Activated naive CD8-positive, alpha-beta T cell treated with anti-CD3 and anti-CD28 coated beads for 36 hours (primary cell): Measurements from ENCODE around the gene SRGN. TPM values are rescaled to one million over a fixed set of nuclear protein-coding genes. Genes with fewer than 3 reads are reported as not detected.

Experiments used
- DNase-seq: peaks from one replicate; pipeline ENCODE4 v3.0.0; 2021
- H3K27ac Mint-ChIP-seq: one replicate; pipeline ENCODE4 v1.8.0; 2022; ENCODE audit warnings: mild to moderate bottlenecking, moderate library complexity, mixed read lengths
- H3K27me3 Mint-ChIP-seq: one replicate; pipeline ENCODE4 v1.8.0; 2022; ENCODE audit warnings: mild to moderate bottlenecking, mixed read lengths
- H3K36me3 Mint-ChIP-seq: one replicate; pipeline ENCODE4 v1.8.0; 2021; ENCODE audit warnings: mild to moderate bottlenecking, mixed read lengths
- H3K4me1 Mint-ChIP-seq: one replicate; pipeline ENCODE4 v1.8.0; 2021; ENCODE audit warnings: mixed read lengths
- H3K4me3 Mint-ChIP-seq: one replicate; pipeline ENCODE4 v1.8.0; 2022; ENCODE audit warnings: mild to moderate bottlenecking, moderate library complexity, mixed read lengths
- H3K9me3 Mint-ChIP-seq: one replicate; pipeline ENCODE4 v1.8.0; 2022; ENCODE audit warnings: mixed read lengths
- total RNA-seq, 2 experiments: library from RNA; stranded (reverse); gene quantifications; one replicate each; pipeline ENCODE4 v1.2.3, GENCODE V29; 2021

SRGN gene
- total RNA-seq, 2 experiments from 2014 or later: 264 to 278 TPM

DNA sequence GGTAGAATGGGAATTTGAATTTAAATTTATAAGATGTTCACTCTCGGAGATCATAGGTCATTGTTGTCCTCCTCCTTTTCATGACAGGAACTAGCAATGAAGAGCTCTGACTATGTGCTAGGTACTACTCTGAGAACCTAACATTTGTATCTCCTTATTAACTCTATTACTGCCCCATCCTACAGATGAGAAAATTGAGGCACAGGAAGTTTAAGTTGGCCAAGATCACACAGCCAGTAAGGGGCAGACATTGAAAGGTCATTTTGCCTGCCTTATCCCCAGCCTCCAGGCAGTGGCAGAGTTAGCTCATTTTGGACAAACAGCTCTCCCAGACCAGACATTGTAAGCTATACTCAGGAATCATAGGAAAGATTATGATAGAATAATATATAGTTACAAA lies 6.0 kb downstream of the SRGN start:
- peaks cover 55% of the 10 kb centered on the region for H3K4me1 Mint-ChIP-seq
- no peak overlapping the region for H3K4me3 Mint-ChIP-seq
- H3K36me3 Mint-ChIP-seq: peaks cover 47% of the 10 kb centered on the region
- H3K27me3 Mint-ChIP-seq: no peaks in the 10 kb centered on the region
- peaks cover under 1% of the 10 kb centered on the region for H3K9me3 Mint-ChIP-seq
- H3K27ac Mint-ChIP-seq: no peak overlapping the region
- DNase-seq: no peak

DNA sequence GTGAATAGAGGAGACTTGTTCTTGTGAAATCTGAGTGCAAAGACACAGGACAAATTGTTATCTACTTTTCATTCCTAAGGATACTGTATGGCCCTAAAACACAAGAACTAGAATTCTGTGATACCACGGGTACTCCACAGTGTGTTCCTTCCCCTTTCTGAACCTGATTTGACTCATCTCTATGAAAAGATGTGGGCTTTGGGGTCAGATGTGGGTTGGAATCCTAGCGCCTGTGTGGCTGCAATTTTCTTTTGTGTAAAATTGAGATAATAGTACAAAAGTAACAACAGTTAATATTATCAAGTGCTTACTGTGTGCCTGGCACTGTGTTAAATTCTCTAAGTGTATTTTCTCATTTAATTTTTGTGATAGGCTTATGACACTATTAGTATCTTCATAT lies 8.1 kb downstream of the SRGN start:
- peaks cover 47% of the 10 kb centered on the region for H3K4me1 Mint-ChIP-seq
- H3K36me3 Mint-ChIP-seq: peaks cover 40% of the 10 kb centered on the region
- no peak overlapping the region for H3K4me3 Mint-ChIP-seq
- no peaks in the 10 kb centered on the region for H3K9me3 Mint-ChIP-seq
- DNase-seq: no peak
- no peak overlapping the region for H3K27ac Mint-ChIP-seq
- H3K27me3 Mint-ChIP-seq: no peaks in the 10 kb centered on the region

DNA sequence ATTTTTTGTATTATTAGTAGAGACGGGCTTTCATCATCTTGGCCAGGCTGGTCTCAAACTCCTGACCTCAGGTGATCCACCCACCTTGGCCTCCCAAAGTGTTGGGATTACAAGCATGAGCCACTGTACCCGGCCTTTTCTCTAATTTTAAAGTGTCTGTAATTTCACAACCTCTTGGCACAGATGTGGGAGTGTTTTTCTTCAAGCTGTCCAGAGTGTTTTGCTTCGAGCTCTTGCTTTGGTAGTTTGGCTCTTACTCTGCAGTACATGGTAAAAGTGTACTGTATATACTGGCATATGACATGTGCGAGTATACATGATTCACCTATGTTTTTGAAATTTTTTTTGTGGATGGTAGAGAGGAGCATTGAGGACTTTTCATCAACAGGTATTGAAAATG lies 9.8 kb downstream of the SRGN start:
- Mint-ChIP-seq H3K27ac (no peak overlapping the region), H3K27me3 (no peaks in the 10 kb centered on the region), H3K36me3 (peaks cover 42% of the 10 kb centered on the region)

DNA sequence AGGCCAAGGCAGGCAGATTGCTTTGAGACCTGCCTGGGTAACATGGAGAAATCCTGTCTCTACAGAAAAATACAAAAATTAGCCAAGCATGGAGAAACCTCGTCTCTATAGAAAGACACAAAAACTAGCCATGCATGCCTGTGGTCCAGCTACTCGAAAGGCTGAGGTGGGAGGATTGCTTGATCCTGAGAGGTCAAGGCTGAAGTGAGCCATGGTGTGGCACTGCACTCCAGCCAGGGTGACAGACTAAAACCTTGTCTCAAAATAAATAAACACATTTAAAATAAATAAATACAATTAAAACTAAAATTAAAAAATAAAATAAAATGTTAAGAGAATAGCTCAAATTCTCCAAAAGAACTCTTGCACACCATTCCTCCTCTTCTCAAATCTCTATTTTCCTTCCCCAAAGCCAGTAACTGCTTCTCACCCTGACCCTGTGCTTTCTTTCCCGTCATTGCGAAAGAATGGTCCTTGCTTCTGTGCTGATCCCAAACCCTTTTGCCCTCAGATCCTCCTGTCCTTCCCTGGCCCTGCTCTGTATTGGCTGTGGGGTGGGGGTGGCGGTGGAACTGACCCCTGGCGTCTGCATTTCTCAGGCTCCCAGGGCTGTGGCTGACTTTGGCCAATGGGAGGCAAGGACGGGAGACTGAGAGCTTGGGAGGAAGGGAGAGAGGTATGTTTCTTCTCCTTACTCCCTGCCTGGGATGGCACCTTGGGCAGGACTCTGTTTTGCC lies 12.4 kb downstream of the SRGN start:
- Mint-ChIP-seq H3K9me3 (no peaks in the 10 kb centered on the region), H3K27me3 (no peaks in the 10 kb centered on the region), H3K36me3 (peaks cover 48% of the 10 kb centered on the region), H3K27ac (peak overlapping the region; percentile 8), H3K4me1 (peaks cover 35% of the 10 kb centered on the region), H3K4me3 (no peak overlapping the region)
- no peak for DNase-seq

More for the DNA sequence above, 9.8 kb downstream of the SRGN start:
- peaks cover 46% of the 10 kb centered on the region for H3K4me1 Mint-ChIP-seq
- DNase-seq: no peak
- H3K9me3 Mint-ChIP-seq: no peaks in the 10 kb centered on the region
- no peak overlapping the region for H3K4me3 Mint-ChIP-seq

DNA sequence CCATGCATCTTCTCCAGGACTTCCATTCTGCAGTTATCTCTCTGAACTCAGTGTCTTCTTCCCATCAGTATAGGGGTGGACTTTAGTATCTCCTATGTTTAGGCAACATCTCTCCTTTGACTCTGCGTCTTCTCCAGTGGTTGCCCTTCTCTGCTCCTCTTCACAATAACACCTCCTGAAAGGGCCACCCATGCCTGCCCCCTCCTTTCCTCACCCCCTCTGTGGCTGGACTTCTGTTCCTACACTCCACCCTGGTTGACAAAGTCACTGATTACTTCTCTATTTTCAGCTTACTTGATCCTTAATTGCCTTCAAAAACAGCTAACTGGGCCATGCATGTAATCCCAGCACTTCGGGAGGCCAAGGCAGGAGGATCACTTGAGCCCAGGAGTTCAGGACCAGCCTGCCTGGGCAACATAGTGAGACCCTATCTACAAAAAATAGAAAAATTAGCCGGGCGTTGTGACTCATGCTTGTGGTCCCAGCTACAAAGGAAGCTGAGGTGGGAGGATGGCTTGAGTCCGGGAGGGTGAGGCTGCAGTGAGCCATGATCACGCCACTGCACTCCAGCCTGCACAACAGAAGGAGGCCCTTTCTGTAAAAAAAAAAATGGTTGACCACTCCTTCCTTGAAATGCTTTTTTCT lies 13.7 kb downstream of the SRGN start:
- H3K27me3 Mint-ChIP-seq: no peaks in the 10 kb centered on the region
- DNase-seq: peak; percentile 41

DNA sequence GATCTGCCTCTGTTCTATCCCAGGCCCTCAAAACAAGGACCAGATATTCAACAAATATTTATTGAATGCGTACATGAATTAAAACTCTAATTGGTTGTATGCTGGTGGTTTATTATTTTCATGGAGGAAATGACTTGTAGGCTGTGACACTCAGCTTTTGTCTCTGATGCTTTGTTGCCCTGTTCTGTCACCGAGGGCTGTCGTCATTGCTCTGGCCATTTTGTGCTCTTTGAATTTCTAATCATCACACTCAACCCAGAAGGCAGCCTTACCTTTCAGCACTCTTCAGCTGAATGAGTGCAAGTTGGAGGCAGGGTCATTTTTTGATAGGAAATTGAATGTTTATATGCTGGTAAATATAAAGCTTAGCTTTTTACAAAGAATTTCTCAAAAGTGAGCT lies 14.5 kb downstream of the SRGN start:
- Mint-ChIP-seq H3K9me3 (no peaks in the 10 kb centered on the region), H3K27ac (peak overlapping the region; percentile 0), H3K4me1 (peaks cover 27% of the 10 kb centered on the region), H3K27me3 (no peaks in the 10 kb centered on the region), H3K4me3 (no peak overlapping the region), H3K36me3 (peaks cover 49% of the 10 kb centered on the region)
- DNase-seq: no peak

More for the DNA sequence above, 13.7 kb downstream of the SRGN start:
- peaks cover 28% of the 10 kb centered on the region for H3K4me1 Mint-ChIP-seq
- H3K27ac Mint-ChIP-seq: peak overlapping the region; percentile 0
- H3K36me3 Mint-ChIP-seq: peaks cover 49% of the 10 kb centered on the region
- no peaks in the 10 kb centered on the region for H3K9me3 Mint-ChIP-seq
- no peak overlapping the region for H3K4me3 Mint-ChIP-seq

DNA sequence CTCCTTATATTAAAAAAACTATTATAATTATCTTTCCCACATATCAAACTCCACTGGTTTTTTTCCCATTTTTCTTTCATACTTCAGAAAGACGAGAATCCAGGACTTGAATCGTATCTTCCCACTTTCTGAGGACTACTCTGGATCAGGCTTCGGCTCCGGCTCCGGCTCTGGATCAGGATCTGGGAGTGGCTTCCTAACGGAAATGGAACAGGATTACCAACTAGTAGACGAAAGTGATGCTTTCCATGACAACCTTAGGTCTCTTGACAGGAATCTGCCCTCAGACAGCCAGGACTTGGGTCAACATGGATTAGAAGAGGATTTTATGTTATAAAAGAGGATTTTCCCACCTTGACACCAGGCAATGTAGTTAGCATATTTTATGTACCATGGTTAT lies 15.9 kb downstream of the SRGN start:
- DNase-seq: no peak
- H3K4me1 Mint-ChIP-seq: peaks cover 27% of the 10 kb centered on the region
- H3K27me3 Mint-ChIP-seq: no peaks in the 10 kb centered on the region
- H3K27ac Mint-ChIP-seq: no peak overlapping the region
- H3K36me3 Mint-ChIP-seq: peaks cover 41% of the 10 kb centered on the region
- H3K4me3 Mint-ChIP-seq: no peak overlapping the region
- no peaks in the 10 kb centered on the region for H3K9me3 Mint-ChIP-seq

DNA sequence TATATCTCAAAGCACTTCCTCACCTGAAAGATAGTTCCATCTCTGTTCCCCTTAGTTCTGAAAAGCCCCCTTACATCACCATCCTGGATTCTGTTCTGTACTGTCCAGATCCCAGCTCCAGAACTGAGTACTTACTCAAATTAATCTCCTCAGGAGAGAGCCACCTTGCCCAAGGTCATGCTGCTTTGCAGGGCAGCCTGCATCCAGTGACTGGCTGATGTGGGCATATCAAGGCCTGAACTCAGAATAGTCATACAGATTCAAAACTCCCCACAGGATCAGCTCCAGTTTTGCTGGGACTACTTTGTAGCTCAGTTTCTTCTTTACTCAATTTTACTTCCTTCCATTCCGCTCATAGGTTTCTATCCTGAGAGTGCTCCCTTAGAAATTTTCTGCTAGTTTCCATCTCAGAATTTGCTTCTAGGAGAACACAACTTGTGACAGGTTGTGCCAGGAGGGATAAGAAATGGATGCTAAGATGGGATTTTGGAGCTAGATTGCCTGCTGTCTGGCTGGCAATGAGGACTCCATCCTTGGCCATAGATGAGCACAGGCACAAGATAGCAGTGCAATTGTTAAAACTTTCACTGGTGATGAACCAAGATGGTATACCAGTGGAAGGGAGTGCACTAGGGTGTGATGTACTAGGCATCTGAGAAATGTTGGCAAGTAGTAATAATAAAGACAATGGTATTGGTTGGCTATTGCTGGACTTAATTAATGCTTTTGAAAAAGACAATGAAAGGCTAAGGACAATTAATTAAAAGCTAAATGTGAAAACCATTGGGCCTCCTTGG lies 17.3 kb downstream of the SRGN start:
- Mint-ChIP-seq H3K4me1 (peaks cover 24% of the 10 kb centered on the region), H3K27ac (no peak overlapping the region), H3K36me3 (peaks cover 35% of the 10 kb centered on the region), H3K4me3 (no peak overlapping the region), H3K27me3 (no peaks in the 10 kb centered on the region), H3K9me3 (no peaks in the 10 kb centered on the region)
- no peak for DNase-seq

DNA sequence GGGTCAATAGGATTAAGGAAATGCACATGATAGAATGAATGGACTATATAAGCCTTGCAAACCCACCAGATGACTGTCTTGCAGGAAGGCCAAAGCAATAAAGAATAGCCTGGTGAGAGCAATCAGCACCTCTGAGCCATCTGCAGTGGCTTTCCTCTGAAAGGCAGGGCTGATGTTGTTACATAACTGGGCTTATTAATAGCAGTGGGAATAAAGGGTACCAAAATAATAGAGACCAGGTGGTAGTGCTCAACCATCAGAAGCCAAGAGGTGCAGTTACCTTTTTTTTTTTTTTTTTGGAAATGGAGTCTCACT lies 19.2 kb downstream of the SRGN start:
- peaks cover 8% of the 10 kb centered on the region for H3K4me1 Mint-ChIP-seq
- DNase-seq: no peak
- no peaks in the 10 kb centered on the region for H3K9me3 Mint-ChIP-seq
- no peak overlapping the region for H3K27ac Mint-ChIP-seq
- H3K4me3 Mint-ChIP-seq: no peak overlapping the region
- peaks cover 19% of the 10 kb centered on the region for H3K36me3 Mint-ChIP-seq
- H3K27me3 Mint-ChIP-seq: no peaks in the 10 kb centered on the region

DNA sequence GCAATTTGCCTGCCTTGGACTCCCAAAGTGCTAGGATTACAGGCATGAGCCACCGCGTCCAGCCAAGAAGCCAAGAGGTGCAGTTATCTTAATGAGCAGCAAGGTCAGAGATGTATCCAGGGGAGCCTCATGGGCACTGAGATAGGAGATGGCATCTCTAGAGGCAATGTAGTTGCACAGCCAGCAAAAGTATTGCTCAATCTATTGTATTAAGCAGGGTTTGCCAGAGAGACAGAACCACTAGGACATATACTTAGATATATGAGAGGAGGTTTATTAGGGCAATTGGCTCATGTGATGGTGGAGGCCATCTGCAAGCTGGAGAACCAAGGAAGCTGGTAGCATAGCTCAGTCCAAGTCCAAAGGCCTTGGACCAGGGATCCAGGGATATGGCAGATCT lies 19.8 kb downstream of the SRGN start:
- peaks cover 16% of the 10 kb centered on the region for H3K36me3 Mint-ChIP-seq
- H3K27ac Mint-ChIP-seq: no peak overlapping the region
- H3K4me3 Mint-ChIP-seq: no peak overlapping the region
- peaks cover 4% of the 10 kb centered on the region for H3K4me1 Mint-ChIP-seq
- no peaks in the 10 kb centered on the region for H3K9me3 Mint-ChIP-seq
- no peak for DNase-seq
- H3K27me3 Mint-ChIP-seq: no peaks in the 10 kb centered on the region

DNA sequence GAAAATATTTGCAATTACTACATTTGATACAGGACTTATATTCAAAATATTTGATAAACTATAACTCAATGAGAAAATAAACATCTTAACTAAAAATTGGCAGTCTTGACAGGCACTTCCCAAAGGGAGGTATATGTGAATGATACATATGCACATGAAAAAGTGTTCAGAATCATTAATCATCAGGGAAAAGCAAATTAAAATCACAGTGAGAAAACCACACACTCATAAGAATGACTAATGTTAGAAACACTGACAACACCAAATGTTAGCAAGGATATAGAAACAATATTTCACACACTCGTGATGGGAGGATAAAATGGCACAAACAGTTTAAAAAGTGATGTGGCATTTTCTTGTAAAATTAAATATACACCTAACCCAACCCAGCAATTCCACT lies 32.0 kb downstream of the SRGN start:
- no peak for DNase-seq
- Mint-ChIP-seq H3K27ac (no peak overlapping the region), H3K36me3 (no peaks in the 10 kb centered on the region), H3K4me1 (peaks cover 15% of the 10 kb centered on the region), H3K27me3 (no peaks in the 10 kb centered on the region), H3K4me3 (no peak overlapping the region), H3K9me3 (no peaks in the 10 kb centered on the region)

DNA sequence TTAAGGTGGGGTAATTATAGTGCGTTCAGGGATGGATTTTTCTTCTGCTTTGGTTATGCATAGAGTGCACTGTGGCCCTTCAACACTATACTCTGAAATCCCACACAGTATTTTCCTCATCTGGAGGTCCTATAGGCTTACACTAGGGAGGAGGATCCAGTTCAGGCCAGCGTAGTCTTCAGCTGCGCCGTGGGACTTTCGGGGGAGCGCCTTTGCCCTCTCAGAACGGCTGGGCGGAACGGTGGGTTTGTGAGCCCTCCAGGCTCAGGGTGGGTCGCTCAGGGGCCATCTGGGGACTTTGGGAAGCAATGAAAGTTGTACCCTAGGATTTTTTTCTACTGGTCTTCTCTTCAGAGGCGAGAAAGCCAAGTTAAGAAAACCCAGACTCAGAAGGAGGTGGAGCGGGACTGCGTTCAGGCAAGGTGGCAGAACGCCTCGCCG lies 35.4 kb downstream of the SRGN start:
- peaks cover 29% of the 10 kb centered on the region for H3K4me1 Mint-ChIP-seq
- H3K36me3 Mint-ChIP-seq: no peaks in the 10 kb centered on the region
- H3K4me3 Mint-ChIP-seq: peak overlapping the region; percentile 89
- H3K27ac Mint-ChIP-seq: peak overlapping the region; percentile 95
- no peak for DNase-seq
- no peaks in the 10 kb centered on the region for H3K27me3 Mint-ChIP-seq
- H3K9me3 Mint-ChIP-seq: no peaks in the 10 kb centered on the region

DNA sequence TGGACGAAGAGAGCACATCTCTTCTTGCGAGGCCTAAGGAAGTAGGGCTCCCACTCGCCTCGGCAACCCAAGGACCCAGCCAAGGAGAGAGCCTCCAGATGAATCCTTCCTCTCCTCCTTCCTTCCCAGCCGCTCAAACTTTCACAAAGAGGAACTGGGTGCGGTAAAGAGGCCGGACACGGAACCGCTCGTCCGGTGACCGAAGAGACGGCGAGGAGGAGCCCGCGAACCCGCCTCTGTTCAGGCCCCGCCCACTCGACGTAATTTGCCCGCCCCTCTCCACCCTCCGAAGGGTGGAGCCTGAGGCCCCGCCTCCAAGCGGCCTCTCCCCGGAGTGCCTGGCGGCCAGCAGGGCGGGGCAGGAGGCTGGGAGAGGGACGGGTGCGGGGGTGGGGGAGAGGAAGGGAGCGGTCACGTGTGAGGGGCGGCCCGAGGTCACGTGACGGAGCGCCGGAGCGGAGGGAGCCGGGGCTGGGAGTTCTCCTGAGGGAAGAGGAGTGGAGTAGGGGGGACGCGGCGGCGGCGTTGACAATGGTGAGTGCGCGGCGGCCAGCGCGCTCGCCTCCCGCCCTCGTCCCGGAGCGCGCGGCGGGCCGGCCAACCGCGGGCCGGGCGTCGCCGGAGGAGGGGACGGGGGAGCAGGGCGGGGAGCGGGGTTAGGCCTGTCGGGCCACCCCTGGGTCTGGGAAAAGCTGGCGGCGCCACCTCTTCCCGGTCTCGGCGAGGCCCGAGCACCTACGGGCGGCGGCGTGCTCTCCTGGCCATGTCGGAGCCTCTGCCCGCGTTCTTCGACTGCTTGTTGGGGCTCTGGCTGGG lies 36.1 kb downstream of the SRGN start, which contains the start of gene VPS26A:
TSS of gene VPS26A (plus strand) at position 432 of the 816 bp plus-strand sequence. CDS start at position 532, 100 bp downstream.
- H3K9me3 Mint-ChIP-seq: no peaks in the 10 kb centered on the region
- no peaks in the 10 kb centered on the region for H3K36me3 Mint-ChIP-seq
- H3K4me1 Mint-ChIP-seq: peaks cover 29% of the 10 kb centered on the region
- peak within 1 kb of the TSS; percentile 95 for H3K27ac Mint-ChIP-seq
- H3K27me3 Mint-ChIP-seq: no peaks in the 10 kb centered on the region
- H3K4me3 Mint-ChIP-seq: peak within 1 kb of the TSS; percentile 94
- peak; percentile 99 for DNase-seq

DNA sequence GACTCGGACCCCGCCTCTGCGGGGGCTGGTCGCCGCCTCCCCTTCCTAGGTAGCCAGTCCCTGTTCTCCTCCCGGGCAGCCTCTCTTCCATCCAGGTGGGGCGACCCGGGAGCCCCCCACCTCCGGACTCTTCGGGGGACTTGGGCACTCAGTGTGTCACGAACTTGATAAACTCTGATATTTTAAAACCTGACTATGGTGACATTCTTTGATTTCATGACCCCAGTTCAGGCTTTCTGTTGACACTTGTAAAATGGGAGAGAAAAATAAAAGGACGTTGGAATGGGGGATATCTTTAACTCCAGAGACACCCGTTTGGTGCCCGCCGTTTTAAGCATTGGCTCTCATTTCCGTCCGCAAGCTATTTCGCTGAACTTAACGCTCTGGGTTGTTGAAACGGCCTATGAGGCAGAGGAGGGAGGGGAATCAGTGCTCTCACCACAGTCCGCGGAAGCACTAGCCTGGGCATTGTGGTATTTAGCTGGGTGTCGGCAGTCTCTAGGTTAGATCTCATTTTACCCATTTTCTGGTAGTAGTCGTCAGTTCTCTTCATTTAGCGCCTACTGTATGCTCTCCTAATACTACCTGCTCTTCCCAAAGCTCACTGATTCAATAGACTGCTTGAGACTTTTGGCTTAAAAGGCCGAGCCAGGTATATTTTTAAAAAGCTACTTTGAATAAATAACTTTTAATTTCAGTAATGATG lies 36.8 kb downstream of the SRGN start:
- Mint-ChIP-seq H3K4me1 (peaks cover 31% of the 10 kb centered on the region), H3K36me3 (no peaks in the 10 kb centered on the region), H3K4me3 (peak overlapping the region; percentile 94), H3K27ac (peak overlapping the region; percentile 87), H3K27me3 (no peaks in the 10 kb centered on the region), H3K9me3 (no peaks in the 10 kb centered on the region)
- peak; percentile 46 for DNase-seq
